K562 (cell line): ENCODE measurements around the gene NFATC3. TPM values are rescaled to one million over a fixed set of nuclear protein-coding genes. Genes with fewer than 3 reads are reported as not detected.

Source experiments
- ATAC-seq: fragments of 200-7000 bp; cut with Tn5 transposase; 3 replicates; pipeline ENCODE4 v1.9.1; 2020; ENCODE audit warnings: moderate library complexity
- BruUV-seq: library from RNA; stranded (reverse); fragments of 400-500 nt; replicated peaks from 2 replicates; lab custom pipeline; 2021; lab: Mats Ljungman, UMichigan
- CTCF ChIA-PET: fragments of 300-600 bp; formaldehyde crosslinking; extraction: SDS; loops from one replicate; lab custom pipeline; 2021; ENCODE audit warnings: low intra/inter-chr PET ratio; lab: Yijun Ruan, JAX
- POLR2A ChIA-PET: fragments of 300-600, 350-650 bp; sonication (Branson Sonifier 250); formaldehyde crosslinking; extraction: SDS; loops from one replicate; lab custom pipeline; 2021; ENCODE audit warnings: antibody characterized with exemption, inconsistent platforms; lab: Yijun Ruan, JAX
- DNase-seq, 4 experiments: peaks; one replicate each; pipeline versions ENCODE4 v3.0.0 to v3.0.0-alpha.2; 2011 to 2018; ENCODE audit warnings: low spot score in 3 of 4, mixed read lengths in 3 of 4; ENCODE audit errors: extremely low read depth in 1 of 4
- FAIRE-seq: peaks from 2 replicates; lab custom pipeline; 2011; peaks lifted over from hg19 to GRCh38; lab: Jason Lieb, UNC
- H2AFZ ChIP-seq: 2 replicates; pipeline ENCODE4 v1.6.0; 2011; ENCODE audit warnings: low read depth, low read length, control low read depth, inconsistent platforms
- H3K27ac ChIP-seq: fragments of 200-600 bp; 3 replicates; pipeline ENCODE4 v1.8.0; 2011; ENCODE audit warnings: low read depth, mild to moderate bottlenecking, control low read depth, inconsistent platforms, low read length, moderate library complexity, mixed read lengths; ENCODE audit errors: extremely low read depth
- H3K27me3 ChIP-seq, 2 experiments: fragments of 300-600 bp in 1 of 2; 2 replicates in 1 of 2; 3 replicates in 1 of 2; pipeline versions ENCODE4 v1.6.0 to v1.8.0; 2011; ENCODE audit warnings: inconsistent platforms in 2 of 2, low read length in 2 of 2, mild to moderate bottlenecking in 1 of 2, mixed read lengths in 1 of 2, moderate library complexity in 1 of 2; ENCODE audit not compliant: control insufficient read depth in 2 of 2, insufficient read depth in 2 of 2
- H3K36me3 ChIP-seq: fragments of 300-600 bp; 3 replicates; pipeline ENCODE4 v1.8.0; 2011; ENCODE audit warnings: mild to moderate bottlenecking, low read length, inconsistent platforms; ENCODE audit not compliant: control insufficient read depth, insufficient read depth
- H3K4me1 ChIP-seq, 2 experiments: fragments of 200-600 bp in 1 of 2; replicated peaks in 1 of 2; 2 replicates in 1 of 2; 3 replicates in 1 of 2; pipeline versions ENCODE4 v1.5.1 to v1.8.0; 2011; ENCODE audit warnings: inconsistent platforms in 2 of 2, low read length in 2 of 2, mild to moderate bottlenecking in 1 of 2, mixed read lengths in 1 of 2, moderate library complexity in 1 of 2; ENCODE audit not compliant: control insufficient read depth in 2 of 2, insufficient read depth in 2 of 2
- H3K4me2 ChIP-seq: 2 replicates; pipeline ENCODE4 v1.6.1; 2011; ENCODE audit warnings: low read length, control low read depth, inconsistent platforms, mixed read lengths; ENCODE audit not compliant: insufficient read depth
- H3K4me3 ChIP-seq: fragments of 200-600 bp; sonication (generic), shearing (Covaris generic); 2 replicates; pipeline ENCODE4 v1.5.1; 2016; ENCODE audit warnings: control low read depth, inconsistent platforms
- H3K79me2 ChIP-seq: fragments of 200-600 bp; 3 replicates; pipeline ENCODE4 v1.8.0; 2011; ENCODE audit warnings: low read length, inconsistent platforms; ENCODE audit not compliant: control insufficient read depth, insufficient read depth
- H3K9ac ChIP-seq, 2 experiments: 2 replicates each; pipeline versions ENCODE4 v1.6.0 to v1.6.1; 2011; ENCODE audit warnings: low read depth in 2 of 2, low read length in 2 of 2, control low read depth in 1 of 2, inconsistent platforms in 1 of 2, mild to moderate bottlenecking in 1 of 2, mixed read lengths in 1 of 2; ENCODE audit not compliant: insufficient read depth in 1 of 2
- H3K9me1 ChIP-seq: one replicate; pipeline ENCODE4 v1.6.0; 2011; ENCODE audit warnings: inconsistent platforms, mild to moderate bottlenecking, low read length, moderate library complexity; ENCODE audit not compliant: control insufficient read depth, insufficient read depth
- H3K9me3 ChIP-seq: replicated peaks from 2 replicates; pipeline ENCODE4 v1.5.1; 2011; ENCODE audit warnings: low read depth, low read length, inconsistent platforms; ENCODE audit not compliant: control insufficient read depth, insufficient read depth
- H4K20me1 ChIP-seq: replicated peaks from 2 replicates; pipeline ENCODE4 v1.6.1; 2011; ENCODE audit warnings: low read length, inconsistent platforms, mixed read lengths; ENCODE audit not compliant: control insufficient read depth, insufficient read depth
- ERF ChIP-seq: fragments of 450-650 bp; formaldehyde crosslinking; IDR thresholded peaks from 2 replicates; pipeline ENCODE4 v1.4.0; 2020; ENCODE audit warnings: mild to moderate bottlenecking, mixed read lengths
- HLTF ChIP-seq: fragments of 450-650 bp; IDR thresholded peaks from 2 replicates; pipeline ENCODE4 v1.6.1; 2016
- NFE2L1 ChIP-seq: fragments of 450-650 bp; IDR thresholded peaks from 2 replicates; pipeline ENCODE4 v1.6.1; 2016; ENCODE audit warnings: missing genetic modification characterization, low read depth, mild to moderate bottlenecking, missing compliant biosample characterization, moderate library complexity, borderline replicate concordance
- ZNF121 ChIP-seq: sonication (generic); formaldehyde crosslinking; conservative IDR thresholded peaks from 2 replicates; pipeline ENCODE4 v1.8.0; 2022; ENCODE audit warnings: missing genetic modification reagents
- ZNF274 ChIP-seq: IDR thresholded peaks from 2 replicates; pipeline ENCODE4 v1.6.1; 2011; ENCODE audit warnings: low read depth, mild to moderate bottlenecking, low read length, moderate library complexity, borderline replicate concordance
- ZNF586 ChIP-seq: fragments of 450-650 bp; formaldehyde crosslinking; conservative IDR thresholded peaks from 2 replicates; pipeline ENCODE4 v1.4.0; 2020; ENCODE audit warnings: mild to moderate bottlenecking, moderate library complexity
- ZNF609 ChIP-seq: sonication (generic); formaldehyde crosslinking; IDR thresholded peaks from 2 replicates; pipeline ENCODE4 v1.8.1; 2023; ENCODE audit warnings: missing genetic modification reagents, mild to moderate bottlenecking, borderline replicate concordance
- WGBS: fragments of 100-300 bp; shearing (Covaris generic); methylation state at CpG from one replicate; pipeline ENCODE4 v1.1.6; 2016; ENCODE audit warnings: low coverage, mixed read lengths; ENCODE audit not compliant: insufficient coverage; ENCODE audit errors: missing lambda C conversion rate; 5-methylcytosine and 5-hydroxymethylcytosine counted together
- in situ Hi-C: fragments of 300-500 bp; cut with MboI; formaldehyde crosslinking; loops from 4 replicates; pipeline ENCODE4 v1.15.0; 2018; ENCODE audit warnings: inconsistent platforms, mixed read lengths
- intact Hi-C: fragments of 100-400 bp; cut with micrococcal nuclease; formaldehyde crosslinking; loops from 2 replicates; pipeline ENCODE4 v1.14.2; 2022
- polyA plus RNA-seq, 8 experiments: library from polyadenylated mRNA; depleted of rRNA in 4 of 8; stranded (reverse) in 5 of 8; unstranded in 3 of 8; fragments of >200 nt; fragmentation: Nextera tagmentation in 2 of 8; fragmentation: Illumina TruSeq in 1 of 8; extraction: Ambion mirVana in 2 of 8; extraction: Trizol in 1 of 8; gene quantifications; 2 replicates each; pipeline versions ENCODE4 v1.2.1 to v1.2.3, GENCODE V29; 2011 to 2014; ENCODE audit warnings: inconsistent platforms in 1 of 8, missing spikeins in 1 of 8
- total RNA-seq, 7 experiments: library from RNA; depleted of rRNA in 6 of 7; stranded (reverse); fragments of >200 nt in 6 of 7; fragmentation: Illumina TruSeq in 2 of 7; extraction: Trizol in 2 of 7; gene quantifications; 2 replicates each; pipeline versions ENCODE4 v1.2.1 to v1.2.3, GENCODE V29; 2011 to 2021; ENCODE audit warnings: low replicate concordance in 1 of 7

The NFATC3 gene
- total and polyA plus RNA-seq, 9 of the 15 experiments (the other 6 are each of a cell fraction or from before 2014, with no cell fraction given): 15.7 to 98.4 (median 59.4) TPM

GRCh38 chr16:68075980-68076379, 9.2 kb upstream of the NFATC3 start (continued):
- TF ChIP-seq ERF (no peak), ZNF121 (CRISPR knock-in tag) (no peak)

- no peak for TF ChIP-seq NFE2L1 (tag)
- no peak for TF ChIP-seq ZNF609
- no peak for TF ChIP-seq ZNF586 (CRISPR knock-in tag)
- no peak for TF ChIP-seq HLTF
- no peak for TF ChIP-seq ZNF274
- TF ChIP-seq, all 486 proteins: peak for 0
- Histone ChIP-seq H3K36me3 (peaks cover 67% of the 10 kb centered on the region; the same call in 2 of the 3 replicates), H3K27ac (no peak overlapping the region), H3K4me2 (no peak overlapping the region), H3K4me1 (peaks cover 44 to 45% of the 10 kb centered on the region in 2 experiments), H4K20me1 (no peaks in the 10 kb centered on the region), H3K9me3 (no peaks in the 10 kb centered on the region), H3K9ac (no peak overlapping the region), H3K9me1 (peaks cover 2% of the 10 kb centered on the region), H3K4me3 (no peak overlapping the region), H3K27me3 (no peaks in the 10 kb centered on the region), H3K79me2 (peaks cover 4% of the 10 kb centered on the region; the same call in 1 of the 3 replicates), H2AFZ (no peak overlapping the region)
- ATAC-seq (no peak), DNase-seq (no peak), FAIRE-seq (no peak)
- intact Hi-C loops (no loop called here), in situ Hi-C loops (loop anchor here (10.0 kb wide), 1 partner anchor 148 kb away; no protein-coding TSS in a partner anchor)
- 90% methylated on average over 3 of the region's 3 CpGs for WGBS
- ChIA-PET CTCF (no interaction called here), POLR2A (interaction anchor here (0.6 to 5.3 kb wide), 3 partner anchors 9 to 248 kb away, joined by 3 to 33 read pairs (median 4); partner anchors contain the start of gene NFATC3)
- BruUV-seq: no TSS peak
Observed at GRCh38 chr16:68076560-68076959, 8.6 kb upstream of the NFATC3 start.
